GM21576 (cell line): Measurements from ENCODE around the gene SLC9A9.
"Not testable (repeated sequence)": the region's sequence is repeated elsewhere in the genome, so short reads cannot be mapped to it uniquely, and the experiment has no call there.

Source experiments
- ATAC-seq: cut with Tn5 transposase; IDR thresholded peaks from one replicate; pipeline ENCODE4 v1.9.1; 2021; ENCODE audit warnings: mild to moderate bottlenecking, moderate library complexity; ENCODE audit not compliant: unreplicated experiment

Gene SLC9A9

GRCh38 chr3:143476965-143477640, 371.2 kb downstream of the SLC9A9 start:
- ATAC-seq, result no peak

DNA sequence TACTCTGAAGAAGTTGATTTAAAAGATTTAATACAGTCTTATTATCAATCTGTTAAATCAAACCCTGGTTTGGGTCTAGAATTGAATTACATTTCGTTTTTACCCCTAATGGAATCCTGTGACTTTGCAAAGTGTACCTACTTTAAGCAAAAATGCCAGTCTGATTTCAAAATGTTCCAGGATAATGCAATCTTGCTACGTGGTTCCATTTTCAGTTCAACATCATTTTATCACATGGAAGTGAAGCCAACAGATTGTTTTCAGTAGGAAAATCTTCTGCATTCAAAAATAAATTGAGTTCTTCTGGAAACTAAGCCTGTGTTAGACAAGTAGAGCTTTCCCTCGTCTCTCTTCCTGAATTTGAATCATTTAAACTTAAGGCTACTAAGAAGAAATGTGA, 372.3 kb downstream of the SLC9A9 start:
- ATAC-seq, result no peak

- ATAC-seq, result no peak
Observed at GRCh38 chr3:143472731-143473523, 375.3 kb downstream of the SLC9A9 start.

- no peak for ATAC-seq
Observed at GRCh38 chr3:143471705-143472104, 376.6 kb downstream of the SLC9A9 start.

- ATAC-seq, result no peak
Observed at GRCh38 chr3:143469159-143469558, 379.1 kb downstream of the SLC9A9 start.

DNA sequence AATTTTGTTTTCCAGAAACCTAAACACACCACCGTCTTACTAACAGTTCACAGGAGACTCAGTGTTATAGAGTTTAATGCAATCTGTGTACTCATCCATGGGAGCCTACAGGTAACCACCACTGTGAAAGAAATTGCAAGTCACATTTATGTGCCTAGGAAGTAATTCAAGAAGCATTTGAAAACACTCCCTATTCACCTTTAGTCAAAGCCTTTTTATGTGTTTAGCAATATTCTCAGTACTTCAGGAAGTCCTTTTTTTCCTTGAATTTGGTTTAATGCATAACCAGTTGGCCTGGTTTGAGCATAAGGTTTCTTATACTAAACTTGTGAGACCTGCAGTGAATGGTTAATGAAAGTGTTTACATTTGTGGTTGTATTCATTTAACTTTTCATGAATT, 382.6 kb downstream of the SLC9A9 start:
- ATAC-seq, result no peak

GRCh38 chr3:143464850-143465249, 383.4 kb downstream of the SLC9A9 start:
- ATAC-seq, result no peak

DNA sequence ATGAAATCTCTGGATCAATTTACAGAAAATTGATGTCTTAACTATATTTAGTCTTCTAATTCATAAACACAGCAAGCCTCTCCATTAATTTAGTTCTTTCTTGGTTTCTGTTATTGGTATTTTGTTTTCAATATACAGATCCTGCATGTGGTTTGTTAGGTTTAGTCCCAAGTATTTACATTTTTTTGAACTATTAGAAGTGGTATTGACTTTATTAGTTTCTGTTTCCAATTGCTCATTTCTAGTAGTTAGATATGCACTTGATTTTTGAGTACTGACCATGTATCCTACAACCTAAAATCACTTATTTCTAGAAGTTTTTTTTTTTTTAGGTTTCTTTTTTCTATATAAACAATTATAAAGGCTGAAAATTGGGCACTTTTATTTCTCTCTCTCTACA, 392.8 kb downstream of the SLC9A9 start:
- no peak for ATAC-seq

DNA sequence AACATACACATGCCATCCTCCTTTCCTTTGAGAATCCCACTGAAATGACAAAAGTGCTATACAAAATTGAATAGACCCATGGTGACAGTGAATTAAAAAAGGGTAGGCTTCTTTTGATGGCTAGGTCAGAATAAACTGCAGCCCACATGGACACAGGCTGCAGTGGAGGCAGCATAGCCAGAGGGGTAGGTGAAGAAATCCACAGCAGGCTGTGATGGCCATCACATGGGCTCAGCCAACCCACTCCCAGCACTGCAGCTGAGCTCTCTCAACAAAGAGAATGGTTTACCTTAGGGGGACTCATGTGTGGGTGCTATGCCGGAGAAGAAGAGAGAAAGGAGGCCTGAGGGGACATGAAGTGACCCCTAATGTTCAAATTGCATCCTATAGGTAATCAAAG, 397.6 kb downstream of the SLC9A9 start:
- no peak for ATAC-seq

DNA sequence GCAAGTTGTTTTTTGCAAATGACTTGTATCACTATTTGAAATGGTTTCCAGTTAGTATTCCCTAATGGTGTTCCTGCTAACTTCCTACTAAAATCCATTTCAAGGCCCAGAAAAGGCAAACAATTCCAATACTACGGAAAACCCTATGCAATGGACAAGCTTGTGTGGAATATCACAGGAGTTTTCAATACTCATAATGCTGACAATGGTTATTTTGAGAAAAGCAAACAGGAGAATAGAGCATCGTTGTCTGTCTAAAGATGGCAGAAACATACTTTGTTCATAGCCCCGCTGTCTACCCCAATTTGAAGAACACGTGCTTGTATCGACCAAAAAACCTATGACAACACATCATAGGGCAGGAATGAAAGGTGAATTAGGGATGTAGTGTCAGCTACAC, 400.8 kb downstream of the SLC9A9 start:
- no peak for ATAC-seq

- peak; percentile 75 for ATAC-seq
Observed at GRCh38 chr3:143445118-143445517, 403.1 kb downstream of the SLC9A9 start.

- ATAC-seq, result no peak
Observed at GRCh38 chr3:143443851-143444331, 404.4 kb downstream of the SLC9A9 start.

DNA sequence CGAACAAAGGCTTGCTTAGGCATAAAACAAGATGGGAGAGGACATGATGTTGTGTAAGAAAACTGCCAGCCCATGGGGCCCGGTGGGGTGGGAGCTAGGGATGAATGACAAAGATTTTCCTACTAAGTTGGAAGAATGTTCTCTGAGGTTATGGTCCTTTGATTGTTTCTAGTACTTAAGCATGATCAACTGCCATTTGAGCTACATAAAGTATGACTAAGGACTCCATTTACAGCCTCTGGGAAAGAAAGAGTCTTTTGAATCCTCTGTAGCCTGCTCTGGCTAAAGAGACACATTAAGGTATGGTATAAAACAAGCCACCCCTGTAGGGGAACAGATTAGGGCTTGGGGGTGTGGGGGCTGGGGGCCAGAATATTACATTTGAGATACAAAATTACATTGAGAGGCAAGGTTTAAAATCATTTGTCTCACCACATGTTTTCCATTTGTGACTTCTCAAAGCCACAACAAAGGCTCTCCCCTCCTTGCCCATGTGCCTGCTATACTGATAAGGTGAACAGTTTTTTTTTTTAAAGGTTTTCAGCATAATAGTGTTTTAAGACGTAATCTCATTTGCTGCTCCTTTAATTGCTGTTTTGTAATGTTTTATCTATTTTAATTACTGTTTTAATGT, 405.3 kb downstream of the SLC9A9 start:
- ATAC-seq, result no peak

- no peak for ATAC-seq
Observed at GRCh38 chr3:143441516-143442171, 406.6 kb downstream of the SLC9A9 start.

- no peak for ATAC-seq
Observed at GRCh38 chr3:143439817-143440216, 408.5 kb downstream of the SLC9A9 start.

- ATAC-seq, result no peak
Observed at GRCh38 chr3:143437405-143437804, 410.9 kb downstream of the SLC9A9 start.

- ATAC-seq, result no peak
Observed at GRCh38 chr3:143436231-143436930, 411.9 kb downstream of the SLC9A9 start.

DNA sequence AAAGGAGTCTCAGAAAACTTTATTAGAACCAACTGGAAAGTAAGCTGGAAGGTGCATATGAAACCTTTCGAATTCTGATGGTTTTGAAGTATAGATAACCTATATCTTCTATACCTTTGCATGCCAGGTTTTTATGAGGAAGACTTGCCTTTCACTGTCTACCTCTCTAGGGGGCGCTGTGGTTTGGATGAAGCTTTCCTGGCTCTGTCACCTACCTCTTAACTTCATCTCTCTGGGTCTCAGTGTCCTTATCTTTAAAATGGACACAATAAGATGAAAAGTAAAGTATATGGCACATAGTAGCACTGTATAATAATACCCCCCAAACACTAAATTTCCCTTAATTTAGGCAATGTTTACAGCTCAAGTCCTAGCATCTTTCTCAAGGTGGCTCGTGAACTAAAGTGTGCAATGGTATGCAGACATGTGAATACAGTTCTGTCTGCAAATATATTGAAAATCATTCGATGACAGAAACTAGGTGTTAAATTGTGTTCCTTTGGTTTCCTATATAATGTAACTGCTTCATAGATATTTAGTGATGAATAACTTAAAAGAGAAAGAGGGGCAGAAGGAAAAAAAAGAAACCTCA, 414.4 kb downstream of the SLC9A9 start:
- ATAC-seq, result no peak

GRCh38 chr3:143431298-143431697, 417.0 kb downstream of the SLC9A9 start:
- ATAC-seq, result not testable (repeated sequence)

- ATAC-seq, result no peak
Observed at GRCh38 chr3:143430568-143430967, 417.7 kb downstream of the SLC9A9 start.
